DND-41 (cell line): ENCODE measurements around the gene TALDO1.

ENCODE experiments used
- ATAC-seq: fragments of 200-7000 bp; cut with Tn5 transposase; 3 replicates; pipeline ENCODE4 v1.9.1; 2021; ENCODE audit warnings: low read depth; ENCODE audit not compliant: insufficient read depth
- DNase-seq: peaks from one replicate; pipeline ENCODE4 v3.0.0-alpha.2; 2020
- H2AFZ ChIP-seq: 2 replicates; pipeline ENCODE4 v1.6.0; 2012; ENCODE audit warnings: low read depth, low read length
- H3K27ac ChIP-seq: 2 replicates; pipeline ENCODE4 v1.5.1; 2012; ENCODE audit warnings: low read length, inconsistent platforms
- H3K27me3 ChIP-seq: fragments of 200-600 bp; sonication (generic); 2 replicates; pipeline ENCODE4 v1.6.0; 2012; ENCODE audit warnings: low read length, mild to moderate bottlenecking, inconsistent platforms; ENCODE audit not compliant: insufficient read depth, poor library complexity
- H3K36me3 ChIP-seq: 2 replicates; pipeline ENCODE4 v1.5.1; 2012; ENCODE audit warnings: low read length, inconsistent platforms; ENCODE audit not compliant: insufficient read depth
- H3K4me1 ChIP-seq: 2 replicates; pipeline ENCODE4 v1.5.1; 2012; ENCODE audit warnings: mild to moderate bottlenecking, low read length; ENCODE audit not compliant: insufficient read depth
- H3K4me2 ChIP-seq: 2 replicates; pipeline ENCODE4 v1.6.0; 2012; ENCODE audit warnings: mild to moderate bottlenecking, moderate library complexity, low read length, inconsistent platforms; ENCODE audit not compliant: insufficient read depth
- H3K4me3 ChIP-seq, 2 experiments: fragments of 200-600 bp in 1 of 2; shearing (Covaris generic) in 1 of 2; 2 replicates each; pipeline ENCODE4 v1.5.1; 2012 to 2016; ENCODE audit warnings: inconsistent platforms in 2 of 2, low read length in 2 of 2, mild to moderate bottlenecking in 2 of 2, low read depth in 1 of 2, moderate library complexity in 1 of 2
- H3K79me2 ChIP-seq: 2 replicates; pipeline ENCODE4 v1.6.0; 2012; ENCODE audit warnings: low read length, inconsistent platforms; ENCODE audit not compliant: insufficient read depth
- H3K9ac ChIP-seq: 2 replicates; pipeline ENCODE4 v1.6.0; 2012; ENCODE audit warnings: low read depth, mild to moderate bottlenecking, inconsistent platforms, low read length, moderate library complexity
- H3K9me3 ChIP-seq: 2 replicates; pipeline ENCODE4 v1.5.1; 2012; ENCODE audit warnings: low read length, moderate library complexity, mild to moderate bottlenecking, inconsistent platforms; ENCODE audit not compliant: insufficient read depth, severe bottlenecking
- H4K20me1 ChIP-seq: 2 replicates; pipeline ENCODE4 v1.6.0; 2012; ENCODE audit warnings: low read length; ENCODE audit not compliant: insufficient read depth
- EZH2 ChIP-seq: IDR thresholded peaks from 3 replicates; pipeline ENCODE4 v1.6.1; 2012; ENCODE audit warnings: borderline replicate concordance, low read depth, mild to moderate bottlenecking, moderate library complexity, low read length, inconsistent platforms; ENCODE audit not compliant: severe bottlenecking
- TF ChIP-seq, protein P1 (sequence below): IDR thresholded peaks from 2 replicates; pipeline ENCODE4 v1.5.1; 2012; ENCODE audit warnings: borderline replicate concordance, low read length, moderate library complexity, mild to moderate bottlenecking; ENCODE audit not compliant: poor library complexity, severe bottlenecking; ENCODE audit errors: extremely low read depth

The TALDO1 gene

DNA sequence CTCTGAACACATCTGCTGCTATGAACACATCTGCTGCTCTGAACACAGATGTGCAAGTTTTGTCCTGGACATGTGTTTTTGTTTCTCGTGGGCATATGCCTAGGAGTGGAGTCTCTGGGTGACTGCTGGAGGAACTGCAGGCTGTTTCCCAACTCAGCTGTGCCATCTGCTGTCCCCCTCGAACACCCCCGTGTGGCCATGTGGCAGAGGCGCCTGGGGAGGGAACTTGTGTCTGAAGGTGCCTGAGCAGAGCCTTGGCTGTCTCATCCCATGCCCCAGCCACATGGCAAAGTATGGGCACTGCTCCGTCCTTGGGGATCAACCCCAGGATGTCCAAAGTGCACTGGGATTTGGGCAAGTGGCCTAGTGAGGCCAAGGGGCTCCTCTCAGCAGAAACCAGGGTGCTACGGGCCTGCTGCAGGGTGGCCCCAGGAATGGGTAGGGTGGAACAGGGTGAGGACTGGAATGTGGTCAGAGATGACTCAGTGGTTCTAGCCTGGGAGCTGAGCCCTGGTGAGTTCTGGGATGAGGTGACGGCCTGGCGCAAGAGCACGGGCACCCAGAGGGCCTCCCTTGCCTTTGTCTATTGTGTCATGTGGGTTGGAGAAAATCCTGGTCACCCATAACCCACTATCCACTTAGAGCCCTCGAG is 15.3 kb downstream of the TALDO1 start:
- H4K20me1 ChIP-seq, result peaks cover 45% of the 10 kb centered on the region
- H3K27ac ChIP-seq, result peak overlapping the region; percentile 27; the same call in 1 of the 2 replicates
- peaks cover 85% of the 10 kb centered on the region for H3K36me3 ChIP-seq

DNA sequence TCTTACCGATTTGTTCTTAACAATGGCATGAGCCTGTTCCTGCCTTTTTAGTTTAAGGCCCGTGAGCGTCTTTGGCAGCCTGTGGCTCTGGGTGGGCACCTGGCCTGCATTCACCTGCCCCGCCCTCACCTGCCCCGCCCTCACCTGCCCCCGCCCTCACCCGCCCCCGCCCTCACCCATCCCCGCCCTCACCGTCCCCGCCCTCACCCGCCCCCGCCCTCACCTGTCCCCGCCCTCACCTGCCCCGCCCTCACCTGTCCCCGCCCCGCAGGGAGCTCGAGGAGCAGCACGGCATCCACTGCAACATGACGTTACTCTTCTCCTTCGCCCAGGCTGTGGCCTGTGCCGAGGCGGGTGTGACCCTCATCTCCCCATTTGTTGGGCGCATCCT is 15.8 kb downstream of the TALDO1 start:
- Histone ChIP-seq H3K27me3 (no peaks in the 10 kb centered on the region), H4K20me1 (peaks cover 45% of the 10 kb centered on the region), H3K36me3 (peaks cover 83% of the 10 kb centered on the region), H3K79me2 (no peaks in the 10 kb centered on the region; the same call in 1 of the 2 replicates), H2AFZ (no peak overlapping the region), H3K9me3 (no peaks in the 10 kb centered on the region), H3K27ac (no peak overlapping the region), H3K9ac (no peak overlapping the region), H3K4me2 (no peak overlapping the region), H3K4me1 (no peaks in the 10 kb centered on the region), H3K4me3 (no peak overlapping the region)
- no peak for DNase-seq
- no peak for ATAC-seq
- TF ChIP-seq, protein P1, sequence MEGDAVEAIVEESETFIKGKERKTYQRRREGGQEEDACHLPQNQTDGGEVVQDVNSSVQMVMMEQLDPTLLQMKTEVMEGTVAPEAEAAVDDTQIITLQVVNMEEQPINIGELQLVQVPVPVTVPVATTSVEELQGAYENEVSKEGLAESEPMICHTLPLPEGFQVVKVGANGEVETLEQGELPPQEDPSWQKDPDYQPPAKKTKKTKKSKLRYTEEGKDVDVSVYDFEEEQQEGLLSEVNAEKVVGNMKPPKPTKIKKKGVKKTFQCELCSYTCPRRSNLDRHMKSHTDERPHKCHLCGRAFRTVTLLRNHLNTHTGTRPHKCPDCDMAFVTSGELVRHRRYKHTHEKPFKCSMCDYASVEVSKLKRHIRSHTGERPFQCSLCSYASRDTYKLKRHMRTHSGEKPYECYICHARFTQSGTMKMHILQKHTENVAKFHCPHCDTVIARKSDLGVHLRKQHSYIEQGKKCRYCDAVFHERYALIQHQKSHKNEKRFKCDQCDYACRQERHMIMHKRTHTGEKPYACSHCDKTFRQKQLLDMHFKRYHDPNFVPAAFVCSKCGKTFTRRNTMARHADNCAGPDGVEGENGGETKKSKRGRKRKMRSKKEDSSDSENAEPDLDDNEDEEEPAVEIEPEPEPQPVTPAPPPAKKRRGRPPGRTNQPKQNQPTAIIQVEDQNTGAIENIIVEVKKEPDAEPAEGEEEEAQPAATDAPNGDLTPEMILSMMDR, result no peak
- no peak for TF ChIP-seq EZH2

More for the DNA sequence above, 15.3 kb downstream of the TALDO1 start:
- H3K9ac ChIP-seq, result no peak overlapping the region
- ATAC-seq (peak; percentile 53), DNase-seq (peak; percentile 41)
- H3K27me3 ChIP-seq, result no peaks in the 10 kb centered on the region
- no peak overlapping the region for H3K4me3 ChIP-seq
- no peak overlapping the region for H3K4me2 ChIP-seq
- H3K4me1 ChIP-seq, result no peaks in the 10 kb centered on the region
- H3K9me3 ChIP-seq, result no peaks in the 10 kb centered on the region
- H3K79me2 ChIP-seq, result peaks cover 2% of the 10 kb centered on the region
- TF ChIP-seq EZH2, result no peak
- TF ChIP-seq, protein P1, result peak; percentile 47
- H2AFZ ChIP-seq, result no peak overlapping the region

DNA sequence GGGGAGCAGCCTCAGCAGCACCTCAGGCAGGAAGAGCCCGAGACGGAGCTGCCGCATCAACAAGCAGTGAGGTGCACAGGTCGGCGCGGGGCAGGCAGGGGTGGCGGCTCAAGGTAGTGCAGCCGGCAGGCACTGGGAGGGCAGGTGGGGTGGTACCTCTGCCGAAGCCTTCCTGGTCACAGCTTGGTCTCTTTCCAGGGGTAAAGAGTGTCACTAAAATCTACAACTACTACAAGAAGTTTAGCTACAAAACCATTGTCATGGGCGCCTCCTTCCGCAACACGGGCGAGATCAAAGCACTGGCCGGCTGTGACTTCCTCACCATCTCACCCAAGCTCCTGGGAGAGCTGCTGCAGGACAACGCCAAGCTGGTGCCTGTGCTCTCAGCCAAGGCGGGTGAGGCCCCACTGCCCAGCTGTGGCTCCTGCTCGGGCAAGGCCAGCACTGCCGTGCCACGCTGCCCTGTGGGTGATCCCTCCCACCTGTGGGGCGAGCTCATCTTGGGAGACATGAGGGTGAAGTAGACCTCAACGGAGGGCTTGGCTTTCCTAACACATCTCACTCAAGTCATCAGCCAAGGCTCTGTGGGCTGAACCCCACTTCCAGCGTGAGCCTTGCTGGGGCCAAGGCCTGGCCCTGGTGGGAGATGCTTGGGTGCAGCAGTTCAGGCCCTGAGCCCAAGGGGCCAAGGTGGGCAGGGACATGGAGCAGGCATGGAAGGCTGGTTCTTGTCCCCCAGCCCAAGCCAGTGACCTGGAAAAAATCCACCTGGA is 16.5 kb downstream of the TALDO1 start:
- H3K4me3 ChIP-seq, result no peak overlapping the region
- no peak overlapping the region for H3K27ac ChIP-seq
- no peak for ATAC-seq
- H3K4me2 ChIP-seq, result no peak overlapping the region
- peaks cover 45% of the 10 kb centered on the region for H4K20me1 ChIP-seq
- no peaks in the 10 kb centered on the region for H3K27me3 ChIP-seq
- TF ChIP-seq, protein P1, result no peak
- TF ChIP-seq EZH2, result no peak
- no peak overlapping the region for H2AFZ ChIP-seq
- no peak for DNase-seq
- peaks cover 81% of the 10 kb centered on the region for H3K36me3 ChIP-seq
- no peaks in the 10 kb centered on the region; the same call in 1 of the 2 replicates for H3K79me2 ChIP-seq
- H3K9ac ChIP-seq, result no peak overlapping the region
- H3K4me1 ChIP-seq, result no peaks in the 10 kb centered on the region
- no peaks in the 10 kb centered on the region for H3K9me3 ChIP-seq
